H9 (cell line): ENCODE data around the gene KLF1. TPM values are rescaled to one million over a fixed set of nuclear protein-coding genes. Genes with fewer than 3 reads are reported as not detected.

Experiments used
- DNase-seq: peaks from one replicate; pipeline ENCODE4 v3.0.0-alpha.2; 2017
- H2AFZ ChIP-seq: one replicate; pipeline ENCODE4 v1.6.1; 2013; ENCODE audit warnings: mild to moderate bottlenecking, low read length, control low read depth, moderate library complexity
- H2AK5ac ChIP-seq: 2 replicates; pipeline ENCODE4 v1.6.1; 2013; ENCODE audit warnings: low read length, control low read depth, mixed read lengths; ENCODE audit not compliant: insufficient read length
- H2BK120ac ChIP-seq: one replicate; pipeline ENCODE4 v1.6.1; 2013; ENCODE audit warnings: low read depth, mild to moderate bottlenecking, low read length, control low read depth, inconsistent platforms; ENCODE audit not compliant: poor library complexity, severe bottlenecking
- H2BK12ac ChIP-seq: 2 replicates; pipeline ENCODE4 v1.6.1; 2013; ENCODE audit warnings: low read length, control low read depth, mixed read lengths, low read depth; ENCODE audit not compliant: insufficient read length
- H2BK15ac ChIP-seq: 2 replicates; pipeline ENCODE4 v1.6.1; 2013; ENCODE audit warnings: low read depth, low read length, control low read depth
- H2BK20ac ChIP-seq: one replicate; pipeline ENCODE4 v1.6.1; 2013; ENCODE audit warnings: low read depth, mild to moderate bottlenecking, low read length, control low read depth, inconsistent platforms; ENCODE audit not compliant: poor library complexity, severe bottlenecking
- H2BK5ac ChIP-seq: 2 replicates; pipeline ENCODE4 v1.6.1; 2013; ENCODE audit warnings: low read length, control low read depth, mixed read lengths; ENCODE audit not compliant: insufficient read length
- H3K14ac ChIP-seq: 2 replicates; pipeline ENCODE4 v1.6.1; 2013; ENCODE audit warnings: low read length, control low read depth; ENCODE audit not compliant: insufficient read depth
- H3K18ac ChIP-seq: 2 replicates; pipeline ENCODE4 v1.6.1; 2013; ENCODE audit warnings: low read depth, mild to moderate bottlenecking, mixed read lengths, low read length, control low read depth; ENCODE audit not compliant: insufficient read length
- H3K23ac ChIP-seq: 2 replicates; pipeline ENCODE4 v1.6.1; 2013; ENCODE audit warnings: low read length, control low read depth, mixed read lengths, low read depth; ENCODE audit not compliant: insufficient read length
- H3K23me2 ChIP-seq: 2 replicates; pipeline ENCODE4 v1.6.1; 2013; ENCODE audit warnings: low read depth, mild to moderate bottlenecking, mixed read lengths, low read length, control low read depth; ENCODE audit not compliant: insufficient read length, poor library complexity, severe bottlenecking
- H3K27ac ChIP-seq: 2 replicates; pipeline ENCODE4 v1.5.1; 2013; ENCODE audit warnings: low read length, control low read depth, mixed read lengths, low read depth; ENCODE audit not compliant: insufficient read length
- H3K27me3 ChIP-seq: 2 replicates; pipeline ENCODE4 v1.6.1; 2013; ENCODE audit warnings: low read length, control low read depth, inconsistent platforms; ENCODE audit not compliant: insufficient read depth
- H3K4ac ChIP-seq: 2 replicates; pipeline ENCODE4 v1.6.1; 2013; ENCODE audit warnings: low read depth, mild to moderate bottlenecking, control low read depth, inconsistent platforms, low read length, moderate library complexity
- H3K4me1 ChIP-seq: 2 replicates; pipeline ENCODE4 v1.6.1; 2013; ENCODE audit warnings: low read length, control low read depth, inconsistent platforms; ENCODE audit not compliant: insufficient read depth
- H3K4me2 ChIP-seq: 2 replicates; pipeline ENCODE4 v1.6.1; 2013; ENCODE audit warnings: low read length, control low read depth, mixed read lengths; ENCODE audit not compliant: insufficient read length, insufficient read depth
- H3K56ac ChIP-seq: 2 replicates; pipeline ENCODE4 v1.6.1; 2013; ENCODE audit warnings: low read depth, mild to moderate bottlenecking, mixed read lengths, low read length, control low read depth; ENCODE audit not compliant: insufficient read length
- H3K79me1 ChIP-seq: 2 replicates; pipeline ENCODE4 v1.6.1; 2013; ENCODE audit warnings: low read depth, mild to moderate bottlenecking, moderate library complexity, low read length, control low read depth, inconsistent platforms; ENCODE audit not compliant: insufficient read depth, poor library complexity, severe bottlenecking
- H3K79me2 ChIP-seq: 2 replicates; pipeline ENCODE4 v1.6.1; 2013; ENCODE audit warnings: low read length, control low read depth, inconsistent platforms; ENCODE audit not compliant: insufficient read depth
- H3K9ac ChIP-seq: 2 replicates; pipeline ENCODE4 v1.6.1; 2013; ENCODE audit warnings: low read length, control low read depth, mixed read lengths; ENCODE audit not compliant: insufficient read length; ENCODE audit errors: extremely low read depth
- H3K9me3 ChIP-seq: one replicate; pipeline ENCODE4 v1.6.1; 2013; ENCODE audit warnings: low read depth, low read length, inconsistent platforms; ENCODE audit not compliant: control insufficient read depth
- H3T11ph ChIP-seq: one replicate; pipeline ENCODE4 v1.6.1; 2013; ENCODE audit warnings: mild to moderate bottlenecking, low read length, control low read depth, inconsistent platforms
- H4K20me1 ChIP-seq: one replicate; pipeline ENCODE4 v1.6.1; 2013; ENCODE audit not compliant: control insufficient read depth, insufficient read length, insufficient read depth
- H4K5ac ChIP-seq: 2 replicates; pipeline ENCODE4 v1.6.1; 2013; ENCODE audit warnings: low read depth, mild to moderate bottlenecking, mixed read lengths, low read length, control low read depth; ENCODE audit not compliant: insufficient read length
- H4K8ac ChIP-seq: replicated peaks from 2 replicates; pipeline ENCODE4 v1.6.1; 2013; ENCODE audit warnings: low read length, control low read depth, mixed read lengths, low read depth; ENCODE audit not compliant: insufficient read length
- H4K91ac ChIP-seq: 2 replicates; pipeline ENCODE4 v1.6.1; 2013; ENCODE audit warnings: low read depth, mild to moderate bottlenecking, moderate library complexity, mixed read lengths, low read length, control low read depth; ENCODE audit not compliant: insufficient read length
- H3K27ac Mint-ChIP-seq, 3 experiments: 2 replicates in 2 of 3; 3 replicates in 1 of 3; pipeline ENCODE4 v1.8.0; 2020 to 2021; ENCODE audit warnings: mixed read lengths in 3 of 3, mild to moderate bottlenecking in 1 of 3, moderate library complexity in 1 of 3
- H3K27me3 Mint-ChIP-seq: 2 replicates; pipeline ENCODE4 v1.8.0; 2021; ENCODE audit warnings: low read depth, mild to moderate bottlenecking, moderate library complexity, mixed read lengths
- H3K36me3 Mint-ChIP-seq, 3 experiments: 2 replicates in 2 of 3; 3 replicates in 1 of 3; pipeline ENCODE4 v1.8.0; 2020 to 2021; ENCODE audit warnings: low read depth in 3 of 3, mixed read lengths in 3 of 3; ENCODE audit not compliant: insufficient read depth in 1 of 3
- H3K4me1 Mint-ChIP-seq, 2 experiments: 2 replicates each; pipeline ENCODE4 v1.8.0; 2020; ENCODE audit warnings: mixed read lengths in 2 of 2
- H3K4me3 Mint-ChIP-seq, 2 experiments: 2 replicates in 1 of 2; 3 replicates in 1 of 2; pipeline ENCODE4 v1.8.0; 2020 to 2021; ENCODE audit warnings: mild to moderate bottlenecking in 2 of 2, mixed read lengths in 2 of 2, moderate library complexity in 1 of 2
- H3K9me3 Mint-ChIP-seq, 2 experiments: 2 replicates in 1 of 2; 3 replicates in 1 of 2; pipeline ENCODE4 v1.8.0; 2020; ENCODE audit warnings: mild to moderate bottlenecking in 2 of 2, mixed read lengths in 2 of 2, moderate library complexity in 1 of 2
- CTCF ChIP-seq: fragments of 200-600 bp; sonication (generic); conservative IDR thresholded peaks from 3 replicates; pipeline ENCODE4 v1.8.0; 2021; ENCODE audit warnings: antibody characterized with exemption, mild to moderate bottlenecking
- WGBS: extraction: QIAGEN DNeasy Blood & Tissue Kit; methylation state at CpG from one replicate; pipeline ENCODE4 v1.1.7; 2013; ENCODE audit warnings: missing lambda C conversion rate, low lambda C conversion rate, mixed read lengths; ENCODE audit not compliant: insufficient read length; ENCODE audit errors: extremely low coverage; 5-methylcytosine and 5-hydroxymethylcytosine counted together
- total RNA-seq: library from RNA; stranded (reverse); gene quantifications from 2 replicates; pipeline ENCODE4 v1.2.1, GENCODE V29; 2021

Gene KLF1
- total RNA-seq, 1 experiment from 2014 or later: 0.37 TPM

GRCh38 chr19:12865746-12866415 lies 21.1 kb downstream of the KLF1 start:
- Histone ChIP-seq H2BK12ac (no peak overlapping the region), H2BK20ac (no peak overlapping the region), H3K18ac (no peak overlapping the region), H3K56ac (no peak overlapping the region), H3K79me1 (no peaks in the 10 kb centered on the region), H4K5ac (no peak overlapping the region), H3K4ac (no peak overlapping the region), H2AK5ac (no peak overlapping the region), H2AFZ (no peak overlapping the region), H3K14ac (no peak overlapping the region), H4K20me1 (peaks cover 7% of the 10 kb centered on the region), H3K79me2 (no peaks in the 10 kb centered on the region), H3K27ac (no peak overlapping the region), H4K91ac (no peak overlapping the region), H3K4me1 (peaks cover 3% of the 10 kb centered on the region; the same call in 1 of the 2 replicates), H2BK15ac (no peak overlapping the region), H3K23ac (no peak overlapping the region), H3T11ph (no peak overlapping the region), H3K27me3 (no peaks in the 10 kb centered on the region), H3K4me2 (no peak overlapping the region), H2BK5ac (no peak overlapping the region), H2BK120ac (no peak overlapping the region), H3K9me3 (no peaks in the 10 kb centered on the region), H4K8ac (no peak overlapping the region), H3K23me2 (peaks cover 5% of the 10 kb centered on the region), H3K9ac (no peak overlapping the region)
- H3K4me1 Mint-ChIP-seq: peaks cover 24 to 32% of the 10 kb centered on the region in 2 experiments
- peaks cover 10 to 13% (median 12%) of the 10 kb centered on the region in 3 experiments for H3K36me3 Mint-ChIP-seq
- peak overlapping the region in 1 of 2 experiments; percentile 33; a peak in 2 of 5 replicates for H3K4me3 Mint-ChIP-seq
- no peak for TF ChIP-seq CTCF
- no peaks in the 10 kb centered on the region; a peak in 1 of 5 replicates for H3K9me3 Mint-ChIP-seq
- H3K27me3 Mint-ChIP-seq: peaks cover 11% of the 10 kb centered on the region
- peak; percentile 70 for DNase-seq
- peak overlapping the region in 1 of 3 experiments; percentile 78; a peak in 2 of 7 replicates for H3K27ac Mint-ChIP-seq
- WGBS: no CpG with 5 or more reads among the region's 19 CpGs
